GM23338 (cell line): ENCODE data around the gene FLRT2. TPM values are rescaled to one million over a fixed set of nuclear protein-coding genes. Genes with fewer than 3 reads are reported as not detected.

Experiments used
- ATAC-seq: fragments of 200-7000 bp; cut with Tn5 transposase; 3 replicates; pipeline ENCODE4 v1.9.1; 2020
- DNase-seq: peaks from one replicate; pipeline ENCODE4 v3.0.0-alpha.2; 2015; ENCODE audit warnings: low spot score
- H2AFZ ChIP-seq: fragments of 200-600 bp; sonication (generic); 2 replicates; pipeline ENCODE4 v1.8.0; 2016; ENCODE audit warnings: antibody characterized with exemption, mild to moderate bottlenecking, moderate library complexity
- H3F3A ChIP-seq: fragments of 200-600 bp; sonication (generic); replicated peaks from 2 replicates; pipeline ENCODE4 v1.8.0; 2017; ENCODE audit warnings: antibody characterized with exemption, mixed run types, low read depth
- H3K27ac ChIP-seq: fragments of 200-600 bp; sonication (generic); 2 replicates; pipeline ENCODE4 v1.6.1; 2016; ENCODE audit warnings: low read depth
- H3K27me3 ChIP-seq: fragments of 200-600 bp; sonication (generic); 2 replicates; pipeline ENCODE4 v1.8.0; 2016; ENCODE audit warnings: mild to moderate bottlenecking, mixed run types, moderate library complexity; ENCODE audit not compliant: insufficient read depth
- H3K36me3 ChIP-seq: fragments of 200-600 bp; sonication (generic); 2 replicates; pipeline ENCODE4 v1.8.0; 2016; ENCODE audit warnings: mild to moderate bottlenecking; ENCODE audit not compliant: insufficient read depth
- H3K4me1 ChIP-seq: fragments of 200-600 bp; sonication (generic); 2 replicates; pipeline ENCODE4 v1.8.0; 2016; ENCODE audit warnings: mild to moderate bottlenecking, moderate library complexity; ENCODE audit not compliant: insufficient read depth
- H3K4me2 ChIP-seq: fragments of 200-600 bp; sonication (generic); 2 replicates; pipeline ENCODE4 v1.7.1; 2017; ENCODE audit warnings: mixed run types
- H3K4me3 ChIP-seq: fragments of 200-600 bp; sonication (generic); 2 replicates; pipeline ENCODE4 v1.6.1; 2016; ENCODE audit warnings: mixed run types
- H3K79me2 ChIP-seq: fragments of 200-600 bp; sonication (generic); replicated peaks from 2 replicates; pipeline ENCODE4 v1.8.0; 2017; ENCODE audit warnings: mild to moderate bottlenecking; ENCODE audit not compliant: insufficient read depth
- H3K9me2 ChIP-seq: fragments of 200-600 bp; sonication (generic); 2 replicates; pipeline ENCODE4 v1.8.0; 2017; ENCODE audit not compliant: insufficient read depth
- H4K20me1 ChIP-seq: fragments of 200-600 bp; sonication (generic); replicated peaks from 2 replicates; pipeline ENCODE4 v1.8.0; 2017; ENCODE audit warnings: mild to moderate bottlenecking; ENCODE audit not compliant: insufficient read depth
- H3K27ac Mint-ChIP-seq: 2 replicates; pipeline ENCODE4 v1.8.0; 2020; ENCODE audit warnings: inconsistent platforms, mild to moderate bottlenecking, moderate library complexity, mixed read lengths
- H3K27me3 Mint-ChIP-seq: 3 replicates; pipeline ENCODE4 v1.8.0; 2022; ENCODE audit warnings: low read depth, mild to moderate bottlenecking, moderate library complexity, mixed read lengths, inconsistent platforms; ENCODE audit not compliant: insufficient read depth, poor library complexity
- H3K36me3 Mint-ChIP-seq: 3 replicates; pipeline ENCODE4 v1.8.0; 2021; ENCODE audit warnings: low read depth, mild to moderate bottlenecking, inconsistent platforms, moderate library complexity, mixed read lengths
- H3K4me1 Mint-ChIP-seq: 3 replicates; pipeline ENCODE4 v1.8.0; 2020; ENCODE audit warnings: mild to moderate bottlenecking, inconsistent platforms, mixed read lengths
- H3K4me3 Mint-ChIP-seq: 3 replicates; pipeline ENCODE4 v1.8.0; 2021; ENCODE audit warnings: moderate library complexity, mild to moderate bottlenecking, inconsistent platforms, mixed read lengths
- H3K9me3 Mint-ChIP-seq: 3 replicates; pipeline ENCODE4 v1.8.0; 2020; ENCODE audit warnings: moderate library complexity, mild to moderate bottlenecking, inconsistent platforms, mixed read lengths
- CREB1 ChIP-seq: fragments of 250-450 bp; sonication (Bioruptor Pico); IDR thresholded peaks from 2 replicates; pipeline ENCODE4 v1.5.0; 2020; ENCODE audit warnings: low read depth, mild to moderate bottlenecking, moderate library complexity
- CTCF ChIP-seq, 2 experiments: fragments of 200-600 bp in 1 of 2; sonication (generic) in 1 of 2; conservative IDR thresholded peaks; 2 replicates each; pipeline versions ENCODE4 v1.5.1 to v1.6.1; 2016 to 2017; ENCODE audit warnings: antibody characterized with exemption in 2 of 2, low read depth in 2 of 2, mild to moderate bottlenecking in 2 of 2, moderate library complexity in 1 of 2
- ETS1 ChIP-seq: IDR thresholded peaks from 2 replicates; pipeline ENCODE4 v1.6.1; 2016; ENCODE audit warnings: antibody characterized with exemption
- EZH2 ChIP-seq: fragments of 200-600 bp; sonication (generic); IDR thresholded peaks from one replicate; pipeline ENCODE4 v1.8.0; 2017; ENCODE audit warnings: antibody characterized with exemption, mild to moderate bottlenecking, low read depth; ENCODE audit not compliant: unreplicated experiment
- EZH2phosphoT487 ChIP-seq: fragments of 200-600 bp; sonication (generic); IDR thresholded peaks from one replicate; pipeline ENCODE4 v1.8.1; 2018; ENCODE audit warnings: antibody characterized with exemption; ENCODE audit not compliant: unreplicated experiment
- JUNB ChIP-seq: IDR thresholded peaks from one replicate; pipeline ENCODE4 v1.6.1; 2016; ENCODE audit warnings: antibody characterized with exemption; ENCODE audit not compliant: unreplicated experiment
- NANOG ChIP-seq: IDR thresholded peaks from 2 replicates; pipeline ENCODE4 v1.6.1; 2016; ENCODE audit warnings: antibody characterized with exemption, borderline replicate concordance
- POLR2AphosphoS5 ChIP-seq: IDR thresholded peaks from 2 replicates; pipeline ENCODE4 v1.6.1; 2016; ENCODE audit warnings: antibody characterized with exemption, low read depth
- REST ChIP-seq: IDR thresholded peaks from one replicate; pipeline ENCODE4 v1.6.1; 2018; ENCODE audit warnings: antibody characterized with exemption; ENCODE audit not compliant: unreplicated experiment
- STAT1 ChIP-seq: IDR thresholded peaks from one replicate; pipeline ENCODE4 v1.6.1; 2016; ENCODE audit warnings: antibody characterized with exemption; ENCODE audit not compliant: unreplicated experiment
- ZNF114 ChIP-seq: fragments of 250-450 bp; sonication (Bioruptor Pico); IDR thresholded peaks from 2 replicates; pipeline ENCODE4 v1.5.0; 2020; ENCODE audit warnings: mild to moderate bottlenecking, moderate library complexity
- ZNF331 ChIP-seq: fragments of 250-450 bp; sonication (Bioruptor Pico); IDR thresholded peaks from 2 replicates; pipeline ENCODE4 v1.5.0; 2020; ENCODE audit warnings: low read depth, mild to moderate bottlenecking, moderate library complexity
- ZNF462 ChIP-seq: fragments of 250-450 bp; sonication (Bioruptor Pico); IDR thresholded peaks from 2 replicates; pipeline ENCODE4 v1.5.0; 2020; ENCODE audit warnings: mild to moderate bottlenecking, moderate library complexity
- polyA plus RNA-seq: library from polyadenylated mRNA; unstranded; fragments of >200 nt; fragmentation: Nextera tagmentation; extraction: Ambion mirVana; gene quantifications from 2 replicates; pipeline ENCODE4 v1.2.1, GENCODE V29; 2016
- total RNA-seq: library from RNA; depleted of rRNA; stranded (reverse); fragments of >200 nt; shearing (Covaris generic); gene quantifications from 2 replicates; pipeline ENCODE4 v1.2.3, GENCODE V29; 2014

Gene FLRT2
- total and polyA plus RNA-seq, 2 experiments from 2014 or later = 4.3 to 7.4 TPM

GRCh38 chr14:85607651-85608081 is 77.7 kb downstream of the FLRT2 start:
- no peak for ATAC-seq
- Histone ChIP-seq H3K9me2 (peaks cover 11% of the 10 kb centered on the region; the same call in 1 of the 2 replicates), H3K4me1 (no peaks in the 10 kb centered on the region), H3K27ac (no peak overlapping the region), H3K79me2 (no peaks in the 10 kb centered on the region), H2AFZ (no peak overlapping the region), H3K27me3 (no peaks in the 10 kb centered on the region), H3F3A (no peaks in the 10 kb centered on the region), H3K4me3 (no peak overlapping the region), H4K20me1 (no peaks in the 10 kb centered on the region), H3K4me2 (no peak overlapping the region), H3K36me3 (no peaks in the 10 kb centered on the region)
- Mint-ChIP-seq H3K36me3 (no peaks in the 10 kb centered on the region), H3K27ac (no peak overlapping the region), H3K4me3 (no peak overlapping the region), H3K4me1 (no peaks in the 10 kb centered on the region; the same call in 2 of the 3 replicates), H3K27me3 (peaks cover 2% of the 10 kb centered on the region), H3K9me3 (no peaks in the 10 kb centered on the region; the same call in 2 of the 3 replicates)
- TF ChIP-seq ZNF331 (CRISPR knock-in tag) (no peak), ZNF114 (CRISPR knock-in tag) (no peak), CREB1 (no peak), EZH2phosphoT487 (no peak), POLR2AphosphoS5 (no peak), ETS1 (no peak), CTCF (conservative IDR thresholded peaks at IDR 0.05; ENCODE audit: low read depth in 2 of 2) (no peak), EZH2 (no peak), REST (no peak), ZNF462 (CRISPR knock-in tag) (no peak), STAT1 (no peak), JUNB (no peak), NANOG (no peak)
- no peak for DNase-seq
